Measurements from ENCODE around the gene TLCD1. TPM values are rescaled to one million over a fixed set of nuclear protein-coding genes. Genes with fewer than 3 reads are reported as not detected.

TLCD1 gene
- total RNA-seq, 1 experiment from 2014 or later, result 50.7 TPM

DNA sequence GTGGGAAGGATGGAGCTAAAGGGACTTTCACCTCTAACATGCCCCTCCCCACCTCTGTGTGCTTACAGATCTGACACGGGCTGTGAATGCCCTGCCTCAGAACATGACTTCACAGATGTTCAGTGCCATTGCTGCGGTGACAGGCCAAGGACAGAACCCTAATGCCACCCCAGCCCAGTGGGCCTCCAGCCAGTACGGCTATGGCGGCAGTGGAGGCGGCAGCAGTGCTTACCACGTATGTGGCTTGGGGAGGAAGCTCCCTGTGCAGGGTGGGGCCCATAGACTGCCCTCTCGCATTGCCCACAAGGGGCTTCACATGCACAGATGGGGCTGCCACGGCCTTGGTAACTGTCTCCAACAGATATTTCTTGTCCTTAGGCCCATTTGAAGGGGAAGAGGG is 25.8 kb downstream of the TLCD1 start:
- H3K4me1 ChIP-seq (ENCODE audit: insufficient read depth, low read length), result no peaks in the 10 kb centered on the region
- H2BK120ac ChIP-seq (ENCODE audit: low read depth, low read length, poor library complexity, severe bottlenecking), result no peak overlapping the region
- no peak overlapping the region for H2AFZ ChIP-seq (ENCODE audit: low read length)
- Mint-ChIP-seq H3K9me3 (no peaks in the 10 kb centered on the region), H3K27me3 (ENCODE audit: low read depth) (no peaks in the 10 kb centered on the region), H3K27ac (no peak overlapping the region; a peak in 1 of 7 replicates), H3K4me1 (peaks cover 14 to 17% of the 10 kb centered on the region in 2 experiments), H3K36me3 (ENCODE audit: insufficient read depth in 1 of 3, low read depth in 3 of 3) (peaks cover 43 to 94% (median 87%) of the 10 kb centered on the region in 3 experiments; a peak in 6 of 7 replicates), H3K4me3 (no peak overlapping the region)
- H3K27ac ChIP-seq (ENCODE audit: insufficient read length, low read depth, low read length), result no peak overlapping the region
- no peak overlapping the region for H3K23ac ChIP-seq (ENCODE audit: insufficient read length, low read depth, low read length)
- H2AK5ac ChIP-seq (ENCODE audit: insufficient read length, low read length), result no peak overlapping the region
- H3K9me3 ChIP-seq (ENCODE audit: control insufficient read depth, low read depth, low read length), result no peaks in the 10 kb centered on the region
- no peak overlapping the region for H3K18ac ChIP-seq (ENCODE audit: insufficient read length, low read depth, low read length)
- no peak for DNase-seq
- no peak overlapping the region for H2BK12ac ChIP-seq (ENCODE audit: insufficient read length, low read depth, low read length)
- no peaks in the 10 kb centered on the region for H3K23me2 ChIP-seq (ENCODE audit: insufficient read length, low read depth, low read length, poor library complexity, severe bottlenecking)
- H3K56ac ChIP-seq (ENCODE audit: insufficient read length, low read depth, low read length), result no peak overlapping the region
- no peak overlapping the region for H3K14ac ChIP-seq (ENCODE audit: insufficient read depth, low read length)
- TF ChIP-seq, protein P1, sequence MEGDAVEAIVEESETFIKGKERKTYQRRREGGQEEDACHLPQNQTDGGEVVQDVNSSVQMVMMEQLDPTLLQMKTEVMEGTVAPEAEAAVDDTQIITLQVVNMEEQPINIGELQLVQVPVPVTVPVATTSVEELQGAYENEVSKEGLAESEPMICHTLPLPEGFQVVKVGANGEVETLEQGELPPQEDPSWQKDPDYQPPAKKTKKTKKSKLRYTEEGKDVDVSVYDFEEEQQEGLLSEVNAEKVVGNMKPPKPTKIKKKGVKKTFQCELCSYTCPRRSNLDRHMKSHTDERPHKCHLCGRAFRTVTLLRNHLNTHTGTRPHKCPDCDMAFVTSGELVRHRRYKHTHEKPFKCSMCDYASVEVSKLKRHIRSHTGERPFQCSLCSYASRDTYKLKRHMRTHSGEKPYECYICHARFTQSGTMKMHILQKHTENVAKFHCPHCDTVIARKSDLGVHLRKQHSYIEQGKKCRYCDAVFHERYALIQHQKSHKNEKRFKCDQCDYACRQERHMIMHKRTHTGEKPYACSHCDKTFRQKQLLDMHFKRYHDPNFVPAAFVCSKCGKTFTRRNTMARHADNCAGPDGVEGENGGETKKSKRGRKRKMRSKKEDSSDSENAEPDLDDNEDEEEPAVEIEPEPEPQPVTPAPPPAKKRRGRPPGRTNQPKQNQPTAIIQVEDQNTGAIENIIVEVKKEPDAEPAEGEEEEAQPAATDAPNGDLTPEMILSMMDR (conservative IDR thresholded peaks at IDR 0.05), result no peak
- H3K4me2 ChIP-seq (ENCODE audit: insufficient read depth, insufficient read length, low read length), result no peak overlapping the region
- H2BK20ac ChIP-seq (ENCODE audit: low read depth, low read length, poor library complexity, severe bottlenecking), result no peak overlapping the region
- H3T11ph ChIP-seq (ENCODE audit: low read length), result no peak overlapping the region
- H4K5ac ChIP-seq (ENCODE audit: insufficient read length, low read depth, low read length), result no peak overlapping the region
- WGBS (ENCODE audit: extremely low coverage, insufficient read length, low lambda C conversion rate), result no CpG with 5 or more reads among the region's 8 CpGs
- H2BK15ac ChIP-seq (ENCODE audit: low read depth, low read length), result no peak overlapping the region
- H3K79me2 ChIP-seq (ENCODE audit: insufficient read depth, low read length), result no peaks in the 10 kb centered on the region
- no peak overlapping the region for H4K8ac ChIP-seq (replicated peaks; ENCODE audit: insufficient read length, low read depth, low read length)
- no peak overlapping the region for H4K91ac ChIP-seq (ENCODE audit: insufficient read length, low read depth, low read length)
- no peak overlapping the region for H2BK5ac ChIP-seq (ENCODE audit: insufficient read length, low read length)
- no peaks in the 10 kb centered on the region for H3K27me3 ChIP-seq (ENCODE audit: insufficient read depth, low read length)
- peaks cover 4% of the 10 kb centered on the region for H4K20me1 ChIP-seq (ENCODE audit: control insufficient read depth, insufficient read depth, insufficient read length)
- no peaks in the 10 kb centered on the region for H3K79me1 ChIP-seq (ENCODE audit: insufficient read depth, low read depth, low read length, poor library complexity, severe bottlenecking)
- H3K4ac ChIP-seq (ENCODE audit: low read depth, low read length), result no peak overlapping the region
- no peak overlapping the region for H3K9ac ChIP-seq (ENCODE audit: extremely low read depth, insufficient read length, low read length)

Data from H9 (cell line).